AML-193 (cell line): ENCODE measurements around the gene TLR10.

Experiments
- DNase-seq, 2 experiments: peaks; one replicate each; lab custom pipeline; 2025; lab: John Stamatoyannopoulos, UW

TLR10 gene

DNA sequence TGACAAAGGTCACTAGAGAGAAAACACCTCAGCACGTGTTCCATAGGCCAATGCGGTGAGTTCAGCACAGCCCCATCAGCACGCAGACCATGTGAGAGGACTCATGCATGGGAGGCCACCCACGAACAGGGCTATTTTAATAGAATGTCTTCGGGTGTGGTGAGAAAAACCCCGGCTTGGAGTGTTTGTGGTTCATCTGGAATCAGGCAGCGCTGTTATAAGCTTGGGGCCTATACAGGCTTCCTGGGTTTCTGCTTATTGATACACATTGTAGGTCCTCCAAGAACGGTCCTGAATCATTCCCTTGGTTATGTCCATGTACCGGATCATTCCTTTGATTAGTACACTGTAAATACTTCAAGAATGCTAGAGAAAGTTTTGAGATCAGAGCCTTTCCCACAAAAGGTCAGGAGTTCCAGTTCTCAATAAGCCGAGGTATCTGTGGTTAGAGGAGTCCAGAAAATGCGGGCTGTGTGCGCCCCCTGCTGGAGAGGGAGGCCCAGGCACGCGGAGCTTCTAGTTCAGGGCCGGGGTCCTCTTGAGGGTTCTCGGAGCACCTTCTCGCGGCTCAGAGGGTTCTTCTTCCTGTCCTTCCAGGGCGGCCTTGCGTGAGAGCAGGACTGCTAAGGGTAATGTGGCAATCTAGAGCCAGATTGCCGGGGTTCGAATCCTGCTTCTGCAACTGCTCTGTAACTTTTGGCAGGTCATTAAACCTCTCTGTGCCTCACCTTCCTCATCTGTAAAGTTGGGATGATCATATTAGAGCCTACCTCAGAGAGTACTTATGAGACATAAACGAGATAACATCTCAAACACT lies 51.8 kb downstream of the TLR10 start:
- peak; percentile 56 to 70 for DNase-seq

- no peak for DNase-seq
These were observed 52.3 kb downstream of the TLR10 start for GRCh38 chr4:38730493-38730829.

- DNase-seq: no peak
These were observed 54.1 kb downstream of the TLR10 start for GRCh38 chr4:38728631-38729141.

DNA sequence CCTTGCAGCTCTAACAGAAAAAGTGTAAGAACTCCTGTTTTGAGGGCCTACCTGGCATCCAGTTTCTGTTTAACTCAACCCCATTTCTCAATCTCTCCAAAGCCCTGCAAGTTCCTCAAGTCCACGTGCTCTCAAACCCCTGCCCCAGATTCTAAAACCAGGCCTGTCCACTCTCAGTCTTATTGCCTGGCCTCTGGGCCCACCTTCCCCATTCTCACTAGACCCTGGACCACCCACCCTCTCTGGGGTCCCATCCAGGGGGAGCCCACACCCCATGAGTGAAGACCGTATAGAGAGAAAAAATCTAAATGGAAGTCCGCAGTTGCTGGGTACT lies 58.3 kb downstream of the TLR10 start:
- no peak for DNase-seq

DNA sequence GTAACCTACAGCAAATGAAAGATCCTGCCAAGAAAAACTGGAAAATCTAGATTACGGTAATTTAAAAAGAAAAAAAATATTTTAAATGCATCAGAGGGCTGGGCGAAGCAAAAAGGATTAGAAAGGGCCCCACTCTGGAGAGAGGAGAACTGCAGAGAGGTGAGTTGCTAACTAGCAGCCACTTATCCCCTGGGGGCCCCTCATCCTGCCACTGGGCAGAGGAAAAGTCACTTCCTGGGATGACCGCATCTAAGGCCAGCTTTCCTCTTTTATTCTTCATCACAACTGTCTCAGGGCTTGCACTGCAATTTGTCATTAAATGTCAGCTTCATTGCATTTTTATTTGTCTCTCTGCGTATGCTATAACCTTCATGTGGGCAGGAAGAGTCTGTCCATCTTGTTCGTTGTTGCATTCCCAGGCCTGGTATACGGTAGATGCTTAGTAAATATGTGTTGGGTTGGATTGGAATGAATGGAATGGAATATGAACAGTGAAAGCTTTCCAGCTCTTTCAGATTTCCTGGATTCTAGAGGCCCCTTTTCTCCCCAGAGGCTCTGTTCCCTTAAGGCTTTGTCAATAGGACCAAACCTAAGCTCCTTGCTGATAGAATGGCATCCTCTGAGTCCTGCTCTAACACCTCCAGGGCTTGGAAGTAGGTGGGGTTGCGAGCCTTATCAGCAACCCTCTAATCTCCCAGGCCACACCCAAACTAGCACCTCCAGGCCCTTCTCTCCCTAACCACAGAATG lies 58.9 kb downstream of the TLR10 start:
- no peak for DNase-seq

- DNase-seq: no peak
These were observed 59.7 kb downstream of the TLR10 start for GRCh38 chr4:38723114-38723513.
